ENCODE results near the gene GVQW3. TPM values are rescaled to one million over a fixed set of nuclear protein-coding genes. Genes with fewer than 3 reads are reported as not detected.

Gene GVQW3
- total and polyA plus RNA-seq, 2 of the 13 experiments (the other 11 are each of a cell fraction or from before 2014, with no cell fraction given), result 5.0 to 5.6 TPM

GRCh38 chr11:76445121-76446084, 64.3 kb downstream of the GVQW3 start (continued):
- TF ChIP-seq DBP (CRISPR knock-in tag; IDR thresholded peaks at IDR 0.05; ENCODE audit: not compliant biosample characterization), result no peak
- TF ChIP-seq ATM (IDR thresholded peaks at IDR 0.05; ENCODE audit: borderline replicate concordance), result no peak
- TF ChIP-seq ZSCAN29 (CRISPR knock-in tag; conservative IDR thresholded peaks at IDR 0.05), result 0 out of 2 replicates have a peak, but pooled peaks have one; percentile 3
- no peak for TF ChIP-seq ZKSCAN5 (CRISPR knock-in tag; IDR thresholded peaks at IDR 0.05)
- TF ChIP-seq ZNF329 (CRISPR knock-in tag; IDR thresholded peaks at IDR 0.05; ENCODE audit: low read depth), result no peak
- TF ChIP-seq TP53 (CRISPR knock-in tag; conservative IDR thresholded peaks at IDR 0.05), result no peak
- no peak for TF ChIP-seq KDM5B (CRISPR knock-in tag; IDR thresholded peaks at IDR 0.05; ENCODE audit: borderline replicate concordance)
- no peak for TF ChIP-seq ZNF775 (CRISPR knock-in tag; IDR thresholded peaks at IDR 0.05; ENCODE audit: borderline replicate concordance)
- no peak for TF ChIP-seq ZNF503 (CRISPR knock-in tag; IDR thresholded peaks at IDR 0.05)
- no peak for TF ChIP-seq KDM1A (CRISPR knock-in tag; IDR thresholded peaks at IDR 0.05)
- TF ChIP-seq PTBP1 (IDR thresholded peaks at IDR 0.05; ENCODE audit: low read depth, low read length, poor library complexity, severe bottlenecking), result no peak
- no peak for TF ChIP-seq ZNF513 (CRISPR knock-in tag; conservative IDR thresholded peaks at IDR 0.05)
- no peak for TF ChIP-seq ZNF609 (CRISPR knock-in tag; IDR thresholded peaks at IDR 0.05; ENCODE audit: borderline replicate concordance)
- no peak for TF ChIP-seq ZNF790 (CRISPR knock-in tag; IDR thresholded peaks at IDR 0.05; ENCODE audit: borderline replicate concordance)
- TF ChIP-seq REL (CRISPR knock-in tag; conservative IDR thresholded peaks at IDR 0.05), result no peak
- no peak for TF ChIP-seq ZNF672 (CRISPR knock-in tag; IDR thresholded peaks at IDR 0.05)
- TF ChIP-seq ZNF251 (CRISPR knock-in tag; IDR thresholded peaks at IDR 0.05), result no peak
